NOMO-1 (cell line): ENCODE results near the gene ARPC2.
"Not testable (repeated sequence)": the region's sequence is repeated elsewhere in the genome, so short reads cannot be mapped to it uniquely, and the experiment has no call there.

Source experiments
- DNase-seq, 2 experiments: peaks; one replicate each; lab custom pipeline; 2025; ENCODE audit not compliant: unreplicated experiment in 2 of 2; lab: John Stamatoyannopoulos, UW

ARPC2 gene

GRCh38 chr2:218269900-218270720 lies 53.1 kb downstream of the ARPC2 start, which contains the start of the genes AAMP and PNKD:
Gene AAMP, minus strand, starts transcription at chr2:218270137. Its CDS starts 51 bp downstream, at chr2:218270086.
Gene PNKD, plus strand, starts transcription at chr2:218270519. Its CDS starts 17 bp downstream, at chr2:218270536.
- peak; percentile 99 to 100 for DNase-seq

DNA sequence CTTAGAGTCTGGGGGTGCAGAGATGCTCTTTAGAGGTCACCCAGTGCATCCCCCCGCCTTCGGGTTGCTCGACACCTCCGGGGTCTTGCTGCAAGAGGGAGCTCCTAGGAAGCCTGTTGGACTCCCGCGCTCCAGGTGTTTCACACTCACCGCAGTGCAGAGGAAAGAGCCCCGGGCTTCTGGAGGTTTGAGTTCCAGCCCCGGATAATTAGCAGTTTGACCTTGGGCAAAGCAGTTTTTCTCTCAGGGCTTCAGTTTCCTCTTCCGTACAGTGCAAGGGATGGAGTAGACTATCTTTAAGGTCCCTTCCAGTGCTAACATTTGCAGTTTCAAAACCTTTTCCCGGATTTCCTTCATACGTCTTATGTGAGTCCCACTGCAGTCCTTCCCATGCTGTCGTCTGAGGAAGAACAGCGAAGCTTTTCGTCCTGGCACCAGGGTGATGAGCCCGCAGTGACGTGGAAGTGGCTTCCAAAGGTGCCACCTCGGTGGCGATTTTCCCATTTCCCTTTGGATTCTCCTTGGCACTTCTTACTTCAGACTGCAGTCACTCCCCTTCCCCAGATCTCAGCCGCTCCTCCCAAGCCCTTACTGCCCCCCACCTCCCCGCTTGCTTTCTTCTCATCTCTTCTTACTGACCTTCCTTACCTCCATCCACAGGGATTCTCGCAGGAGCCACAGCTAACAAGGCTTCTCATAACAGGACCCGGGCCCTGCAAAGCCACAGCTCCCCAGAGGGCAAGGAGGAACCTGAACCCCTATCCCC lies 53.9 kb downstream of the ARPC2 start:
- peak in 1 of 2 experiments; percentile 27 for DNase-seq

GRCh38 chr2:218271487-218271797 lies 54.5 kb downstream of the ARPC2 start:
- DNase-seq = no peak

GRCh38 chr2:218271865-218272530 lies 55.0 kb downstream of the ARPC2 start:
- no peak for DNase-seq

DNA sequence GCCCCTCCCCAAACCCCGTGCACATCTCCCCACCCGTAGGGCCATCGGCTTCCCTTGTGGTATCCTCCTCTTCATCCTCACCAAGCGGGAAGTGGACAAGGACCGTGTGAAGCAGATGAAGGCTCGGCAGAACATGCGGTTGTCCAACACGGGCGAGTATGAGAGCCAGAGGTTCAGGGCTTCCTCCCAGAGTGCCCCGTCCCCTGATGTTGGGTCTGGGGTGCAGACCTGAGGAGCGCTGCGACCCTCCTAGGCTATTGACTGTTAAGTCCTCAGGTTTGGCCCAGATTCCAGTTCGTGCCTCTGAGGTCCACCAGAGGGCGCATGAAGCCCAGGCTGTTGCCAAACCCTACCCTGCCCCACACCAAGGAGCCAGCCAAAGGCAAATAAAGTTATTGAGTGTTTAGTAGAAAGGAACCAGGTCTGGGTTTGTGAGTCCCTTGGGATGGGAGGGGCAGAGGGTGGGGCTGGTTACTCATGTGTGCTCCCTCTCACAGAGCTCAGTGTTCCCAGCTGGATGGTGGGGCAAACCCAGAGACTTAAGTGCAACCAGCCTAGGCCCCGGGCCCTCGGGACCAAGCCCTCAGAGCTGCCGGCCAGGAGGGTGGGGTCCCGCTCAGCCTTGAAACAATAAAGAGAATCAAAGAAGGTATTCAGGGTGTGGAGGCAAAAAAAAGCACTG lies 55.7 kb downstream of the ARPC2 start:
- peak; percentile 76 to 92 for DNase-seq

GRCh38 chr2:218273214-218273907 lies 56.4 kb downstream of the ARPC2 start:
- not testable (repeated sequence) for DNase-seq

GRCh38 chr2:218273908-218274249 lies 56.9 kb downstream of the ARPC2 start:
- DNase-seq = no peak

DNA sequence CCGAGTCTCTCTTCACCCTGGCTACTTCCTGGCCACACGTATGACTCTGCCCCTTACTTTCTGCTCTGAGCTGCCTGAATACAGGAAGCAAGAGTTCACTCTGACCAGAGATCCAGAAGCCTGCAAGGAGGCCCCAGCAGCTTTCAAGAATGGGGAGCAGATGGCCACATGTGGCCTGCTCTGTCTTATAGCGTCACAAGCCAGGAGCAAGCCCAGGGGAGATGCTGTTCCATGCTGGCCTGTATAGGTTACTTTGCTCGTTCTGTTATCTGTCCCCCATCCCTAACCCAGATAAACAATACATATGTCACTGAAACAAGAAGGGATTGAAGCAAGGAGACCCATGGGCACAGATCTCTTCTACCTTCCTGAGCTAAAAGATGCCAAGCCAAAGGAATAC lies 57.6 kb downstream of the ARPC2 start:
- no peak for DNase-seq

- DNase-seq = no peak
These were observed 58.5 kb downstream of the ARPC2 start for GRCh38 chr2:218275371-218276072.

- DNase-seq = no peak
These were observed 60.2 kb downstream of the ARPC2 start for GRCh38 chr2:218276986-218277755.

DNA sequence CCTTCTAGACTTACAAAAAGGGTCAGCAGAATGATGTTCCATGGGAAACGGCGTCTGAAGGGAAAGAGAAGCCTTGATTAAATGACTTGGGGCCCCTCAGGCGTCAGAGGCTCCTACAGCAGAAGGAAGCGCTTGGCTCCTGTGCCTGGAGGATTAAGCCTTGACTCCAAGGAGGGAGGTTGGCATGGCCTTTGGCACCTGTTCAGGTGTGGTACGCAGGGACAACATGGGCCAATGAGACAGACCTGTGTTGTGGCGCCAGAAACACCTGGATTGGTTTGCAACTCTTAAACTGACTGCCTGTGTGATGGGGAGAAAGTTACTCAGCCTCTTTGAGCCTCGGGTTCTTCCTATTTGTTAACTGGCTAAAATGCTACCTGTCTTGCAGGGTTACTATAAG lies 60.9 kb downstream of the ARPC2 start:
- DNase-seq = no peak

DNA sequence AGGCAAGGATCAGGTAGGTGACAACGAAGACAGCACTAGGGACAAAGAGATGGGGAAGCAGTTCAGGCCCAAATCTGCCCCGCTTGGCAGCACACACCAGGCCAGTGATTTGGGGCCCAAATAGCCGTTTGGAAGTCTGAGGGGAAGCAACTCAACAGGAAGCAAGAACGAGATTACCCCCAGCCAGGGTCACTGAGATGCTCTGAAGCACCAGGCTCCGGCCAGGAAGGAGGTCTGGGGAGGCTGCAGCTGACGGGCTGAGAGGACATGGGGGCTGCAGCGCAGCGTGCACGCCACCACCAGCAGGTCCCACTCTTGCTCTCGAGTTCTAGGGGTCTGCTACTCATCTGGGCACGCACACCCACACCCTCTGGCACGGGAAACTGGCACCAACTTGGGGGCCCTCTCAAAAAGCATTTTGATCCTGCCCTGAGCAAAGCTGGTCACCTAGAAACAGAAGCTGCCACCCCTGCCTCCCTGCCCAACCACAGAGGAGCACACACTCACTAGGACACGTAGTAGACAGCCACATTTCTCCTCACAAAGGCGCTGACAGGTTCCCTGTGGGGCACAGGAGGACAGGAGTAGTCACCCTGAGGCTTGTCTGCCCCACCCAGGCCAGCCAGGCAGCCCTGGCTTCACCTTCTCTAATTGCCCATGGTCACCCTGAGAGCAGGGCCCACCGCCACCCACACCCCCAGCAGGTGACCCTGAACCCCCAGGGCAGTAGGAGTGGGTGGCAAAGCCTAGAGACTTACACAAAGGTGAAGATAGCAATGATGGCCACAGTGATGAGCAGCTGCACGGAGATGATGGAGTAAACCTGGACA lies 61.8 kb downstream of the ARPC2 start:
- DNase-seq = no peak

DNA sequence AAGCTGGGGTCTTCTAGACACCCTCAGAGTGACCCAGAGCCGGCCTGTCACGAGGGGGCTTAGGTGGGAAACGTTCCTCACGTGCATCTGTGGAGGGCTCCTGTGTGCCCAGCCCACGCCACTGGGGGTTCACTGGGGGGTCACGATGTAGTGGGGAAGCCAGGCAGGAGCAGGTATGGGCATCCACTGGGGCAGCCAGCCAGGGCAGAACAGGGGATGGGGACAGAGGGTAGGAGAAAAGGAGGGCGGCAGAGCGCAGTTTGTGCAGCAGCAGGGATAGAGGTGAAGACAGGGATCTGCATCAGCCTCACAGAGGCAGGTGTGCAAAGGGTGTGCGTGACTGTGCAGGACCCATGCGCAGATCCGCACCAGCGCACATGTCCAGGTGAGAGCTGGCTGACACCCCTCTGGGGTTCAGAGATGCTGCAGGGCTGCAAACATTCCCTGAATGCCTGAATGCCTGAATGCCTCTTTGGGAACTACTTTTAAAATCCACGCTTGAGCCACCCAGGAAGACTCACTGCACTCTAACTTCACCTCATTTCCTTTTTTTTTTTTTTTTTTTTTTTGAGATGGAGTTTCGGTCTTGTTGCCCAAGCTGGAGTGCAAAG lies 63.4 kb downstream of the ARPC2 start:
- DNase-seq = no peak

DNA sequence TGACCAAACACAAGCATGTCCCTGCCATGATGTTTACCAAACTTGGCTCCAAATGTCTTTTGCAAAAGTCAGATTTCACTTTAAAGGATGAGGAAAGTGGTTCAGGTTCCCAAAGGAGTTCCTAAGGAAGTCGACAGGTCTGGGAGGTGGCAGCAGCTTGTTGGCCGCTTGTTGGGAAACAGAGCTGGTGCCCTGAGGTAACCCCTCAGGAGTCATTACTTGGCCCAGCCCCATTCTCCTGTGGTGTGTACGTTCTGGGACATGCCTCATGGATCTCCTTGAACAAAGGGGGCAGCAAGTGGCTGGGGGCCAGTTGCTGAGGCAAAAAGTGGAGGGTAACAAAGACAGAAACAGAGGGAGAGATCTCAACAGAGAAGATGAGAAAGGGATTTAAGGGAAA lies 64.5 kb downstream of the ARPC2 start:
- no peak for DNase-seq

- DNase-seq = no peak
These were observed 65.4 kb downstream of the ARPC2 start for GRCh38 chr2:218282173-218282991.

- no peak for DNase-seq
These were observed 67.3 kb downstream of the ARPC2 start for GRCh38 chr2:218284106-218284811.
